Hair follicle dermal papilla cell (primary cell): Measurements from ENCODE around the gene PLEKHD1. TPM values are rescaled to one million over a fixed set of nuclear protein-coding genes. Genes with fewer than 3 reads are reported as not detected.

ENCODE experiments used
- total RNA-seq: library from RNA; depleted of rRNA; stranded (reverse); fragments of >200 nt; gene quantifications from 2 replicates; pipeline ENCODE4 v1.2.3, GENCODE V29; 2012

Gene PLEKHD1
- total RNA-seq = under 0.01 and 0.24 TPM in 2 replicates

DNA sequence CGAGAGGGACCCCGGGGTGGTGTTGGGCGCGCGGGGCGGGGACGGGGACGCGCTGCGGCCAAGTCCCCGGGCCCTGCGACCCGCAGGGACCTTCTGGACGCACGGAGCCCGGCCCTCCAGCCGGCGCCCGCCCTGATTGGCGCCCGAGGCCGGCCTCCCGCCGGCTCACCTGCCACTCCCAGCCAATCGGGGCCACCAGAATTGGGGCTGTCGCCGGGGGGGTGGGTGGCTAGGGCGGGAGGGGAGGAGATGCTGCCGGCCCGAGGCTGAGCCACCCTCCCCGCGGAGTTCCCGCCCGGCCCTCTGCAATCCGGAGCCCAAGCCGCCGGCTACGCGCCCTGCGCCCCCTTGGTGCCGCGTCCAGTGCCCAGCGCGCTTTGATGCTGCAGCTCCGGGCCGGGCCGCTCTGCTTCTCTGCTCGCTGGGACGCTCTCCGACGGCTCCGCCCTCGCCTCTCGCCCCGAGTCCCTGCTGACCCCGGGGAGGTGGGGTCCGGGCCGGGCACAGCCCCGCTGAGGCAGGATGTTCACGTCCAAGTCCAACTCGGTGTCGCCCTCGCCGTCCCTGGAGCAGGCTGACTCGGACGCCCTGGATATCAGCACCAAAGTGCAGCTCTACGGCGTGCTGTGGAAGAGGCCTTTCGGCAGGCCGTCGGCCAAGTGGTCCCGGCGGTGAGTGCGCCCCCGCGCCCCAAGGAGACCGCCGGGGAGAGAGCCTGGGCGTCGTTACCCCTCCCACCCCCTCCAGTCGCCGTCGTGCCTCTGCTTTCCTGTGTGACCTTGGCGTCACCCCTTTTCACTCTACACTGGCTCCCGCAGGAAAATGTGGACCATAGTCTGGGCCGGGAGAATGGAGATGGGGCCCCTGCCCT, at the start of gene PLEKHD1:
PLEKHD1 (plus strand) TSS at position 285 of the 871 bp plus-strand sequence; CDS start at position 523, 238 bp downstream.

DNA sequence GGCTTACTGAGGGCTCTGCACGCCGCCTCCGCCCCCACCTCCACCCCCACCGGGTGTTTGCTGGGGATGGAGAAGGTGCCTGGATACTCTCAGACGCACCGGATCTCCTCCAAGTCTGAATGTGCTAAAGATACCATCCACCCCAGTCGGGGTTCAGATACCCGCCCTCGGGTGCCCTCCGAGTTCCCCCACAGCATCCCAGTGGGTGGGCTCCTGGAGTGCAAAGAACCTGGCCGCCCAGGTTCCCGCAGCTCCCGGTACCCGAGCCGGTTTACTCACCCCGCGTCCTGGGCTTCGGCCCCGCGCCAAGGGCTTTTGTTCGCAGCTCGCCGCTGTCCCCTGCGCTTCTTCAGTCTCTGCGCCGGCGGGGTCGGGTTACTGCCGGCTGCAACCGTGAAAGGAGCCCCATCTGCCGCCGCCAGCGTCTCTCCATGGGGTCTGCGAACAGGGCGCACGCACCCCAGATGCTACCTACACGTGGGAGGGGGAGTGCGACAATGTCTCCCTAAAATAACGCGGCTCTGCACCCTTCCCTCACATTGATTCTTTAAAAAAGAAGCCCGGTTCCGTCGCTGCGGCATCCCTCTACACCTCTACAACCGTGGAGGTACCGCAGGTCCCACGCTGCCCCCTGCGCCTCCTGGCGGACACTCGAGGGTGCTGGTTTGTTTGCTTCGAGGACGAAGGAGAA, 89.9 kb downstream of the PLEKHD1 start, which contains the start of gene CCDC177:
CCDC177 (minus strand) TSS at position 609 of the 691 bp plus-strand sequence. CDS start 1,249 bp downstream, outside the sequence.

Other genes starting within 250 kb of the PLEKHD1 start
- gene GALNT16, start 224.6 kb upstream of the PLEKHD1 start, total RNA-seq = 4.0 and 4.9 TPM in 2 replicates
- gene ERH, start 86.4 kb upstream of the PLEKHD1 start, total RNA-seq = 61.8 and 94.6 TPM in 2 replicates
- 141 and 159 TPM in 2 replicates for gene SLC39A9, start 86.0 kb upstream of the PLEKHD1 start, total RNA-seq
- gene CCDC177, start 90.1 kb downstream of the PLEKHD1 start, total RNA-seq = not detected in 2 replicates
- gene SUSD6, start 126.9 kb downstream of the PLEKHD1 start, total RNA-seq = 14.8 and 19.3 TPM in 2 replicates